Mesenchymal stem cell (in vitro differentiated cells and primary cell): ENCODE measurements around the gene MISP.
A peak's percentile ranks its signal among the peaks of the same experiment; 100 is the strongest.

ENCODE experiments used
- DNase-seq: peaks from one replicate; pipeline ENCODE4 v3.0.0-alpha.2; 2013
- H2AFZ ChIP-seq: one replicate; pipeline ENCODE4 v1.6.1; 2013; ENCODE audit warnings: low read depth, mild to moderate bottlenecking, control low read depth, inconsistent platforms, low read length, moderate library complexity
- H2AK5ac ChIP-seq: 2 replicates; pipeline ENCODE4 v1.6.1; 2013; ENCODE audit warnings: low read length, moderate library complexity, mild to moderate bottlenecking, inconsistent platforms; ENCODE audit not compliant: severe bottlenecking
- H2BK120ac ChIP-seq: one replicate; pipeline ENCODE4 v1.6.1; 2013; ENCODE audit warnings: low read depth, mild to moderate bottlenecking, inconsistent platforms, low read length, moderate library complexity
- H2BK12ac ChIP-seq, 2 experiments: one replicate each; pipeline ENCODE4 v1.6.1; 2013; ENCODE audit warnings: inconsistent platforms in 2 of 2, low read length in 2 of 2, mild to moderate bottlenecking in 2 of 2, moderate library complexity in 2 of 2, control low read depth in 1 of 2
- H2BK15ac ChIP-seq: one replicate; pipeline ENCODE4 v1.6.1; 2013; ENCODE audit warnings: mild to moderate bottlenecking, low read depth, inconsistent platforms; ENCODE audit not compliant: poor library complexity, severe bottlenecking
- H2BK5ac ChIP-seq: 2 replicates; pipeline ENCODE4 v1.6.1; 2013; ENCODE audit warnings: low read depth, mild to moderate bottlenecking, low read length, control low read depth, inconsistent platforms; ENCODE audit not compliant: poor library complexity, severe bottlenecking
- H3K14ac ChIP-seq, 2 experiments: one replicate each; pipeline ENCODE4 v1.6.1; 2013; ENCODE audit warnings: inconsistent platforms in 2 of 2, low read length in 2 of 2, control low read depth in 1 of 2, mild to moderate bottlenecking in 1 of 2, moderate library complexity in 1 of 2
- H3K18ac ChIP-seq, 2 experiments: one replicate each; pipeline ENCODE4 v1.6.1; 2013; ENCODE audit warnings: inconsistent platforms in 2 of 2, low read length in 2 of 2, control low read depth in 1 of 2, low read depth in 1 of 2, mild to moderate bottlenecking in 1 of 2
- H3K23ac ChIP-seq, 2 experiments: one replicate each; pipeline ENCODE4 v1.6.1; 2013; ENCODE audit warnings: inconsistent platforms in 2 of 2, low read length in 2 of 2, mild to moderate bottlenecking in 2 of 2, moderate library complexity in 2 of 2, control low read depth in 1 of 2
- H3K27ac ChIP-seq: 2 replicates; pipeline ENCODE4 v1.5.1; 2013; ENCODE audit warnings: mild to moderate bottlenecking, moderate library complexity, low read length, control low read depth, inconsistent platforms; ENCODE audit not compliant: poor library complexity, severe bottlenecking
- H3K27me3 ChIP-seq, 2 experiments: 2 replicates each; pipeline versions ENCODE4 v1.6.1 to v1.7.0; 2013; ENCODE audit warnings: low read length in 2 of 2, mild to moderate bottlenecking in 2 of 2, moderate library complexity in 2 of 2, control low read depth in 1 of 2, inconsistent platforms in 1 of 2; ENCODE audit not compliant: control insufficient read depth in 1 of 2, insufficient read depth in 1 of 2
- H3K36me3 ChIP-seq, 2 experiments: 2 replicates each; pipeline versions ENCODE4 v1.6.1 to v1.7.0; 2013; ENCODE audit warnings: low read length in 2 of 2, control low read depth in 1 of 2, inconsistent platforms in 1 of 2, low read depth in 1 of 2, mild to moderate bottlenecking in 1 of 2; ENCODE audit not compliant: insufficient read depth in 2 of 2, control insufficient read depth in 1 of 2
- H3K4ac ChIP-seq, 2 experiments: one replicate each; pipeline ENCODE4 v1.6.1; 2013; ENCODE audit warnings: inconsistent platforms in 2 of 2, low read length in 2 of 2, mild to moderate bottlenecking in 2 of 2, moderate library complexity in 2 of 2, control low read depth in 1 of 2, low read depth in 1 of 2
- H3K4me1 ChIP-seq: 2 replicates; pipeline ENCODE4 v1.6.1; 2013; ENCODE audit warnings: low read depth, low read length, control low read depth; ENCODE audit not compliant: control insufficient read depth, insufficient read depth
- H3K4me2 ChIP-seq: 2 replicates; pipeline ENCODE4 v1.6.1; 2013; ENCODE audit warnings: low read length, mild to moderate bottlenecking, inconsistent platforms; ENCODE audit not compliant: poor library complexity, severe bottlenecking
- H3K4me3 ChIP-seq, 2 experiments: 2 replicates each; pipeline versions ENCODE4 v1.5.1 to v1.7.0; 2013; ENCODE audit warnings: low read length in 2 of 2, mild to moderate bottlenecking in 2 of 2, control low read depth in 1 of 2, low read depth in 1 of 2; ENCODE audit not compliant: insufficient read depth in 1 of 2
- H3K79me1 ChIP-seq: replicated peaks from 2 replicates; pipeline ENCODE4 v1.6.1; 2013; ENCODE audit warnings: mild to moderate bottlenecking, control low read depth, low read length, inconsistent platforms; ENCODE audit not compliant: poor library complexity, severe bottlenecking
- H3K9ac ChIP-seq: 2 replicates; pipeline ENCODE4 v1.7.0; 2013; ENCODE audit warnings: mild to moderate bottlenecking, low read length, moderate library complexity
- H3K9me3 ChIP-seq: 2 replicates; pipeline ENCODE4 v1.7.0; 2013; ENCODE audit warnings: mild to moderate bottlenecking, low read length; ENCODE audit not compliant: control insufficient read depth
- H4K8ac ChIP-seq: one replicate; pipeline ENCODE4 v1.6.1; 2013; ENCODE audit warnings: inconsistent platforms, mild to moderate bottlenecking, low read length, moderate library complexity
- H4K91ac ChIP-seq: one replicate; pipeline ENCODE4 v1.6.1; 2013; ENCODE audit warnings: mild to moderate bottlenecking, low read length, inconsistent platforms
- WGBS: methylation state at CpG from one replicate; pipeline ENCODE4 v1.1.7; 2013; ENCODE audit warnings: mixed read lengths; 5-methylcytosine and 5-hydroxymethylcytosine counted together

Gene MISP

DNA sequence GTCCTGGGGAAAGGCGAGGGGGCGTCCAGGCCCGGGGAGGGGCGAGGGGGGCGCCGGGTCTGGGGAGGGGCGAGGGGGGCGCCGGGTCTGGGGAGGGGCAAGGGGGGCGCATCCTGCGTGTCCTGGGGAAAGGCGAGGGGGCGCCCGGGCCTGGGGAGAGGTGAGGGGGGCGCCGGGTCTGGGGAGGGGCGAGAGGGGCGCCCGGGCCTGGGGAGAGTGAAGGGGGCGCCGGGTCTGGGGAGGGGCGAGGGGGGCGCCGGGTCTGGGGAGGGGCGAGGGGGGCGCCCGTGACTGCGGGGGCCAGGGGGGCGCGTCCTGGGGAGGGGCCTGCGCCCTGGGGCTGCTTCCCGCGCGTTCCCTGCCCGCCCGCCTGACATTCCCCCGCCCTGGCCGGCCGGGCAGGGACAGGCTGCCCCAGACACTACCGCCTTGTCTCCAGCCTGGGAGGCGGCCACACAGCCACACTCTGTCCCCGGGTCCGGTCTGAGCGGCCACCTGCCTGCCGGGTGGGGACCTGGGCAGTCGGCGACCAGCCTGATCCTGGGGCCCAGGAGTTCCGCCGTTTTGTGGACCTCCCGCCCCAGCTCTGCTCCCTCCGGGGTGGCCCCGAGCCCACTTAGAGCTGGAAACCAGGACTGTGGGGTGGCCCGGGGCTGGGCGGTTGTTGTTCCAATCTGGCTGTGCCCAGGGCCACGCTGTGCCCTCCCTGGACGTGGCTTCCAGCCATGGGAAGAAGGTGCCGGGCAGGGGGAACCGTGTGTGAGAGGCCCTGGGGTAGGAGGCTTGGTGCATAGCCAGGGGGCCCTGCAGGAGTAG is 30.4 kb upstream of the MISP start:
- Histone ChIP-seq H2BK15ac (no peak overlapping the region), H4K8ac (no peak overlapping the region), H2BK120ac (no peak overlapping the region), H3K23ac (peak overlapping the region in 1 of 2 experiments; percentile 63), H3K14ac (peak overlapping the region in 1 of 2 experiments; percentile 41), H3K79me1 (peaks cover 36% of the 10 kb centered on the region), H2BK12ac (no peak overlapping the region), H3K27ac (no peak overlapping the region), H3K27me3 (no peaks in the 10 kb centered on the region), H3K9ac (no peak overlapping the region), H3K4me1 (peaks cover 26% of the 10 kb centered on the region), H3K18ac (no peak overlapping the region), H3K36me3 (peaks cover 1 to 31% of the 10 kb centered on the region in 2 experiments), H2BK5ac (peak overlapping the region; percentile 4), H3K9me3 (peaks cover 2% of the 10 kb centered on the region), H3K4me2 (no peak overlapping the region), H3K4ac (no peak overlapping the region), H3K4me3 (no peak overlapping the region), H2AK5ac (no peak overlapping the region), H2AFZ (no peak overlapping the region), H4K91ac (peak overlapping the region; percentile 75)
- WGBS: 84% methylated on average over 28 of the region's 58 CpGs
- DNase-seq: no peak

DNA sequence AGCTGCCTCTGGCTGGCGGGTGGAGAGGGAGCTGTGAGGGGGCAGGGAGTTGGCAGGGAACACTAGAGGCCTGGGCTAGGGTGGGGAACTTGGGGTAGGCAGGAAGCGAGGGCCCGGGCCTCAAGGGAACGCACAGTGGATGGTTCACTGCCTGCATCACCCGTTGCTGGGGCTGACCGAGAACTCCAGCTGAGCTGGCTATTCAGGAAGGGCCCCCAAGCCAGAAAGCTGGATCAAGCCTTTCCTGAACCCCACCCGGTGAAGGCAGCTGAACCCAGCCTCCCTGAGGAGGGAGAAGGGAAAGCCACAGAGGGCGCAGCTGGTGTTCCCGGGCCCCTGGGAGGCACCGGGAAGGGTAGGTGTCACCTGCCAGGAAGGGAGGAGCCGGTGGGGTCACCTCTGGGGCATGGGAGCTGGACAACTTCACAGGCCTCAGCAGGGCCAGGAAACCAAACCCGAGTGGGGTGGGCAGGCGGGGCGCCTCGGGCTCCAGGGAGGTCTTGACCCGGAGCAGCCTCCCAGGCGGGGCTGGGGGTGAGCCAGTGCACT is 28.3 kb upstream of the MISP start:
- Histone ChIP-seq H3K4me1 (peaks cover 25% of the 10 kb centered on the region), H3K9me3 (no peaks in the 10 kb centered on the region), H2BK15ac (no peak overlapping the region), H4K91ac (no peak overlapping the region), H3K27me3 (no peaks in the 10 kb centered on the region), H3K14ac (no peak overlapping the region), H3K23ac (no peak overlapping the region), H2BK120ac (no peak overlapping the region), H2BK5ac (no peak overlapping the region), H2AFZ (no peak overlapping the region), H2AK5ac (no peak overlapping the region), H2BK12ac (no peak overlapping the region), H3K36me3 (peaks cover 3 to 45% of the 10 kb centered on the region in 2 experiments), H3K9ac (no peak overlapping the region), H4K8ac (no peak overlapping the region), H3K4me2 (no peak overlapping the region), H3K27ac (no peak overlapping the region), H3K79me1 (peaks cover 34% of the 10 kb centered on the region), H3K18ac (no peak overlapping the region), H3K4ac (no peak overlapping the region), H3K4me3 (no peak overlapping the region)
- 89% methylated on average over 17 of the region's 17 CpGs for WGBS
- no peak for DNase-seq

- Histone ChIP-seq H3K4me1 (peaks cover 23% of the 10 kb centered on the region), H3K18ac (no peak overlapping the region), H3K4me3 (no peak overlapping the region), H2AK5ac (no peak overlapping the region), H2BK5ac (no peak overlapping the region), H4K8ac (no peak overlapping the region), H3K14ac (no peak overlapping the region), H2BK120ac (no peak overlapping the region), H3K9ac (no peak overlapping the region), H2BK12ac (no peak overlapping the region), H3K79me1 (peaks cover 33% of the 10 kb centered on the region), H4K91ac (no peak overlapping the region), H3K27me3 (no peaks in the 10 kb centered on the region), H3K4ac (no peak overlapping the region), H2AFZ (no peak overlapping the region), H3K23ac (no peak overlapping the region), H3K27ac (no peak overlapping the region), H3K4me2 (no peak overlapping the region), H3K9me3 (no peaks in the 10 kb centered on the region), H3K36me3 (peaks cover 3 to 51% of the 10 kb centered on the region in 2 experiments), H2BK15ac (no peak overlapping the region)
- WGBS: 89% methylated on average over 11 of the region's 13 CpGs
- DNase-seq: no peak
Measured at GRCh38 chr19:723247-723646, 27.7 kb upstream of the MISP start.

GRCh38 chr19:723714-724113 is 27.2 kb upstream of the MISP start:
- Histone ChIP-seq H3K4me2 (no peak overlapping the region), H3K79me1 (peaks cover 33% of the 10 kb centered on the region), H3K27ac (no peak overlapping the region), H2BK15ac (no peak overlapping the region), H3K9ac (no peak overlapping the region), H3K27me3 (no peaks in the 10 kb centered on the region), H2BK120ac (no peak overlapping the region), H4K8ac (no peak overlapping the region), H3K4me1 (peaks cover 18% of the 10 kb centered on the region), H4K91ac (no peak overlapping the region), H3K36me3 (peaks cover 3 to 53% of the 10 kb centered on the region in 2 experiments), H2BK12ac (no peak overlapping the region), H2BK5ac (no peak overlapping the region), H2AK5ac (no peak overlapping the region), H3K23ac (no peak overlapping the region), H3K18ac (no peak overlapping the region), H3K14ac (no peak overlapping the region), H3K9me3 (no peaks in the 10 kb centered on the region), H3K4ac (no peak overlapping the region), H2AFZ (no peak overlapping the region), H3K4me3 (no peak overlapping the region)
- no peak for DNase-seq
- 92% methylated on average over 18 of the region's 18 CpGs for WGBS
